ENCODE results near the gene TRUB2. TPM values are rescaled to one million over a fixed set of nuclear protein-coding genes. Genes with fewer than 3 reads are reported as not detected.

Gene TRUB2
- total RNA-seq, 4 donors from 2014 or later = 7.2 to 18.3 (median 9.2) TPM

GRCh38 chr9:128298535-128299482, 23.4 kb downstream of the TRUB2 start:
- DNase-seq (ENCODE audit: low spot score in 2 of 2) = no peak
- Histone ChIP-seq H3K4me1 (no peaks in the 10 kb centered on the region), H3K4me3 (no peak overlapping the region), H3K9me3 (no peaks in the 10 kb centered on the region), H3K36me3 (no peaks in the 10 kb centered on the region), H3K27ac (no peak overlapping the region), H3K27me3 (no peaks in the 10 kb centered on the region)
- TF ChIP-seq EP300 (IDR thresholded peaks at IDR 0.05) (no peak), POLR2A (IDR thresholded peaks at IDR 0.05) (no peak), CTCF (IDR thresholded peaks at IDR 0.05) (no peak)
- WGBS, 2 donors = 89 to 92% methylated on average over 20 of the region's 20 CpGs

GRCh38 chr9:128297221-128297773, 24.9 kb downstream of the TRUB2 start:
- Histone ChIP-seq H3K36me3 (peaks cover 0 to 4% (median 0%) of the 10 kb centered on the region in 3 donors), H3K27me3 (no peaks in the 10 kb centered on the region), H3K9me3 (no peaks in the 10 kb centered on the region), H3K4me3 (no peak overlapping the region), H3K4me1 (no peaks in the 10 kb centered on the region), H3K27ac (no peak overlapping the region)
- TF ChIP-seq CTCF (IDR thresholded peaks at IDR 0.05) (no peak), EP300 (IDR thresholded peaks at IDR 0.05) (no peak), POLR2A (IDR thresholded peaks at IDR 0.05) (no peak)
- WGBS, 2 donors = 74 to 83% methylated on average over 2 of the region's 2 CpGs
- DNase-seq (ENCODE audit: low spot score in 2 of 2) = no peak

GRCh38 chr9:128296340-128297220, 25.7 kb downstream of the TRUB2 start:
- H3K4me1 ChIP-seq = no peaks in the 10 kb centered on the region
- H3K36me3 ChIP-seq = peaks cover 0 to 7% (median 0%) of the 10 kb centered on the region in 3 donors
- no peak for DNase-seq (ENCODE audit: low spot score in 2 of 2)
- no peaks in the 10 kb centered on the region for H3K9me3 ChIP-seq
- H3K27me3 ChIP-seq = no peaks in the 10 kb centered on the region
- 90 to 92% methylated on average over 16 of the region's 16 CpGs for WGBS, 2 donors
- H3K27ac ChIP-seq = peak overlapping the region in 1 of 4 donors; percentile 41
- TF ChIP-seq EP300 (IDR thresholded peaks at IDR 0.05) (no peak), POLR2A (IDR thresholded peaks at IDR 0.05) (no peak), CTCF (IDR thresholded peaks at IDR 0.05) (no peak)
- H3K4me3 ChIP-seq = no peak overlapping the region

GRCh38 chr9:128294142-128294541, 28.1 kb downstream of the TRUB2 start:
- H3K27me3 ChIP-seq = no peaks in the 10 kb centered on the region
- WGBS, 2 donors = 78 to 94% methylated on average over 4 of the region's 4 CpGs
- TF ChIP-seq POLR2A (IDR thresholded peaks at IDR 0.05) (no peak), EP300 (IDR thresholded peaks at IDR 0.05) (no peak), CTCF (IDR thresholded peaks at IDR 0.05) (no peak)

More at GRCh38 chr9:128294142-128294541, 28.1 kb downstream of the TRUB2 start:
- peaks cover 0 to 24% (median 2%) of the 10 kb centered on the region in 3 donors for H3K36me3 ChIP-seq
- no peaks in the 10 kb centered on the region for H3K9me3 ChIP-seq
- DNase-seq (ENCODE audit: low spot score in 2 of 2) = no peak
- H3K27ac ChIP-seq = no peak overlapping the region
- H3K4me3 ChIP-seq = no peak overlapping the region
- no peaks in the 10 kb centered on the region for H3K4me1 ChIP-seq
